WTC11 (cell line): ENCODE data around the gene ARL10.

Experiments used
- ATF6 ChIP-seq: sonication (generic); formaldehyde crosslinking; IDR thresholded peaks from 2 replicates; pipeline ENCODE4 v1.8.1; 2023; ENCODE audit warnings: mild to moderate bottlenecking, missing genetic modification reagents
- E2F5 ChIP-seq: sonication (generic); formaldehyde crosslinking; IDR thresholded peaks from 2 replicates; pipeline ENCODE4 v1.8.1; 2022; ENCODE audit warnings: mild to moderate bottlenecking, moderate library complexity, missing genetic modification reagents
- ELF4 ChIP-seq: sonication (generic); formaldehyde crosslinking; IDR thresholded peaks from 2 replicates; pipeline ENCODE4 v1.8.1; 2022; ENCODE audit warnings: low read depth, mild to moderate bottlenecking, moderate library complexity, missing genetic modification reagents
- EMX1 ChIP-seq: fragments of 250-450 bp; sonication (Bioruptor Pico); IDR thresholded peaks from 2 replicates; pipeline ENCODE4 v1.8.0; 2021; ENCODE audit warnings: mild to moderate bottlenecking
- KAT7 ChIP-seq: sonication (generic); formaldehyde crosslinking; IDR thresholded peaks from 2 replicates; pipeline ENCODE4 v1.8.1; 2023; ENCODE audit warnings: missing genetic modification reagents, mild to moderate bottlenecking, borderline replicate concordance
- NR1H2 ChIP-seq: sonication (generic); formaldehyde crosslinking; IDR thresholded peaks from 2 replicates; pipeline ENCODE4 v1.9.0; 2021; ENCODE audit warnings: mild to moderate bottlenecking, moderate library complexity, missing genetic modification reagents
- PRDM15 ChIP-seq: sonication (generic); formaldehyde crosslinking; IDR thresholded peaks from 2 replicates; pipeline ENCODE4 v1.8.0; 2022; ENCODE audit warnings: missing genetic modification reagents
- RELA ChIP-seq: sonication (generic); formaldehyde crosslinking; IDR thresholded peaks from 2 replicates; pipeline ENCODE4 v1.8.1; 2022; ENCODE audit warnings: missing genetic modification reagents, mild to moderate bottlenecking, borderline replicate concordance
- SP1 ChIP-seq: sonication (generic); formaldehyde crosslinking; conservative IDR thresholded peaks from 2 replicates; pipeline ENCODE4 v1.8.1; 2022; ENCODE audit warnings: missing genetic modification reagents
- STAT6 ChIP-seq: sonication (generic); formaldehyde crosslinking; conservative IDR thresholded peaks from 2 replicates; pipeline ENCODE4 v1.8.1; 2023; ENCODE audit warnings: mild to moderate bottlenecking, low read depth, missing genetic modification reagents, moderate library complexity
- TEAD4 ChIP-seq: sonication (generic); formaldehyde crosslinking; IDR thresholded peaks from 2 replicates; pipeline ENCODE4 v1.8.0; 2022; ENCODE audit warnings: mild to moderate bottlenecking, missing genetic modification reagents
- ZNF121 ChIP-seq: sonication (generic); formaldehyde crosslinking; IDR thresholded peaks from 2 replicates; pipeline ENCODE4 v1.8.0; 2023; ENCODE audit warnings: missing genetic modification reagents
- TF ChIP-seq, protein P1 (sequence below): fragments of 200-600 bp; IDR thresholded peaks from 2 replicates; pipeline ENCODE4 v1.8.0; 2022; ENCODE audit warnings: antibody characterized with exemption

DNA sequence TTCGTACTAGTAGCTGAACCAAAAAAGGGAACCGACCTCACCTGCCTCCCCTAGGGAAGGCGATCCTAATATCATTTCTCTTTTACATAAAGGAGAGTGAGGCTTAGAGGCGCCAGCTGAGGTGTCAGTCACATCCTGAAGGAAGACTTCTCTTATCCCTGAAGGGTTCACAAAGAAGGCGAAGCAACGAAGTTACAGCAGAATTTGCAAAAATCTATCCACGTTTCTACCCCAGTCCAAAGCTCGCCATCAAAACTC, 3.1 kb upstream of the ARL10 start:
- TF ChIP-seq, protein P1, sequence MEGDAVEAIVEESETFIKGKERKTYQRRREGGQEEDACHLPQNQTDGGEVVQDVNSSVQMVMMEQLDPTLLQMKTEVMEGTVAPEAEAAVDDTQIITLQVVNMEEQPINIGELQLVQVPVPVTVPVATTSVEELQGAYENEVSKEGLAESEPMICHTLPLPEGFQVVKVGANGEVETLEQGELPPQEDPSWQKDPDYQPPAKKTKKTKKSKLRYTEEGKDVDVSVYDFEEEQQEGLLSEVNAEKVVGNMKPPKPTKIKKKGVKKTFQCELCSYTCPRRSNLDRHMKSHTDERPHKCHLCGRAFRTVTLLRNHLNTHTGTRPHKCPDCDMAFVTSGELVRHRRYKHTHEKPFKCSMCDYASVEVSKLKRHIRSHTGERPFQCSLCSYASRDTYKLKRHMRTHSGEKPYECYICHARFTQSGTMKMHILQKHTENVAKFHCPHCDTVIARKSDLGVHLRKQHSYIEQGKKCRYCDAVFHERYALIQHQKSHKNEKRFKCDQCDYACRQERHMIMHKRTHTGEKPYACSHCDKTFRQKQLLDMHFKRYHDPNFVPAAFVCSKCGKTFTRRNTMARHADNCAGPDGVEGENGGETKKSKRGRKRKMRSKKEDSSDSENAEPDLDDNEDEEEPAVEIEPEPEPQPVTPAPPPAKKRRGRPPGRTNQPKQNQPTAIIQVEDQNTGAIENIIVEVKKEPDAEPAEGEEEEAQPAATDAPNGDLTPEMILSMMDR: no peak
- TF ChIP-seq ZNF121 (CRISPR knock-in tag): no peak
- TF ChIP-seq EMX1 (CRISPR knock-in tag): no peak
- no peak for TF ChIP-seq E2F5 (CRISPR knock-in tag)
- TF ChIP-seq PRDM15: no peak
- TF ChIP-seq RELA (CRISPR knock-in tag): no peak
- no peak for TF ChIP-seq TEAD4 (CRISPR knock-in tag)
- no peak for TF ChIP-seq STAT6 (CRISPR knock-in tag)
- no peak for TF ChIP-seq SP1 (CRISPR knock-in tag)
- no peak for TF ChIP-seq NR1H2 (CRISPR knock-in tag)
- no peak for TF ChIP-seq ELF4
- no peak for TF ChIP-seq ATF6 (CRISPR knock-in tag)
- no peak for TF ChIP-seq KAT7
